ENCODE results near the gene ARV1.

The ARV1 gene

GRCh38 chr1:230948903-230949302 is 30.0 kb upstream of the ARV1 start:
- Histone ChIP-seq H3K36me3 (ENCODE audit: control insufficient read depth, insufficient read depth, low read length) (peaks cover 7% of the 10 kb centered on the region), H3K4me1 (ENCODE audit: control insufficient read depth, insufficient read depth, low read length) (no peaks in the 10 kb centered on the region), H3K9me3 (ENCODE audit: control insufficient read depth, low read length) (no peaks in the 10 kb centered on the region), H3K4me3 (ENCODE audit: insufficient read depth, low read depth, low read length) (no peak overlapping the region), H3K27ac (ENCODE audit: insufficient read depth, low read depth, low read length, poor library complexity, severe bottlenecking) (no peak overlapping the region), H3K27me3 (ENCODE audit: control insufficient read depth, insufficient read depth, low read length, poor library complexity, severe bottlenecking) (no peaks in the 10 kb centered on the region)
- WGBS, 2 experiments, result 92 to 93% methylated on average over 3 of the region's 3 CpGs

- WGBS, 2 experiments, result 88% methylated on average over 1 of the region's 3 CpGs; no CpG with 5 or more reads in 1 of the 2 experiments
- H3K27me3 ChIP-seq (ENCODE audit: control insufficient read depth, insufficient read depth, low read length, poor library complexity, severe bottlenecking), result no peaks in the 10 kb centered on the region
- H3K4me1 ChIP-seq (ENCODE audit: control insufficient read depth, insufficient read depth, low read length), result no peaks in the 10 kb centered on the region
- H3K4me3 ChIP-seq (ENCODE audit: insufficient read depth, low read depth, low read length), result no peak overlapping the region
- no peak overlapping the region for H3K27ac ChIP-seq (ENCODE audit: insufficient read depth, low read depth, low read length, poor library complexity, severe bottlenecking)
- H3K36me3 ChIP-seq (ENCODE audit: control insufficient read depth, insufficient read depth, low read length), result peaks cover 4% of the 10 kb centered on the region
- H3K9me3 ChIP-seq (ENCODE audit: control insufficient read depth, low read length), result no peaks in the 10 kb centered on the region
Observed at GRCh38 chr1:230950404-230950803, 28.5 kb upstream of the ARV1 start.

- Histone ChIP-seq H3K27me3 (ENCODE audit: control insufficient read depth, insufficient read depth, low read length, poor library complexity, severe bottlenecking) (no peaks in the 10 kb centered on the region), H3K27ac (ENCODE audit: insufficient read depth, low read depth, low read length, poor library complexity, severe bottlenecking) (no peak overlapping the region), H3K36me3 (ENCODE audit: control insufficient read depth, insufficient read depth, low read length) (peaks cover 4% of the 10 kb centered on the region), H3K9me3 (ENCODE audit: control insufficient read depth, low read length) (no peaks in the 10 kb centered on the region), H3K4me1 (ENCODE audit: control insufficient read depth, insufficient read depth, low read length) (no peaks in the 10 kb centered on the region), H3K4me3 (ENCODE audit: insufficient read depth, low read depth, low read length) (no peak overlapping the region)
- 92 to 98% methylated on average over 4 of the region's 4 CpGs for WGBS, 2 experiments
Observed at GRCh38 chr1:230957580-230957989, 21.3 kb upstream of the ARV1 start.

- Histone ChIP-seq H3K27me3 (ENCODE audit: control insufficient read depth, insufficient read depth, low read length, poor library complexity, severe bottlenecking) (no peaks in the 10 kb centered on the region), H3K27ac (ENCODE audit: insufficient read depth, low read depth, low read length, poor library complexity, severe bottlenecking) (no peak overlapping the region), H3K36me3 (ENCODE audit: control insufficient read depth, insufficient read depth, low read length) (peaks cover 3% of the 10 kb centered on the region), H3K9me3 (ENCODE audit: control insufficient read depth, low read length) (no peaks in the 10 kb centered on the region), H3K4me3 (ENCODE audit: insufficient read depth, low read depth, low read length) (no peak overlapping the region), H3K4me1 (ENCODE audit: control insufficient read depth, insufficient read depth, low read length) (no peaks in the 10 kb centered on the region)
- 96 to 99% methylated on average over 4 of the region's 4 CpGs for WGBS, 2 experiments
Observed at GRCh38 chr1:230958370-230958769, 20.5 kb upstream of the ARV1 start.

- no peak overlapping the region for H3K27ac ChIP-seq (ENCODE audit: insufficient read depth, low read depth, low read length, poor library complexity, severe bottlenecking)
- 46 to 50% methylated on average over 2 of the region's 2 CpGs for WGBS, 2 experiments
- H3K4me1 ChIP-seq (ENCODE audit: control insufficient read depth, insufficient read depth, low read length), result no peaks in the 10 kb centered on the region
- H3K9me3 ChIP-seq (ENCODE audit: control insufficient read depth, low read length), result no peaks in the 10 kb centered on the region
- H3K27me3 ChIP-seq (ENCODE audit: control insufficient read depth, insufficient read depth, low read length, poor library complexity, severe bottlenecking), result no peaks in the 10 kb centered on the region
- no peak overlapping the region for H3K4me3 ChIP-seq (ENCODE audit: insufficient read depth, low read depth, low read length)
- H3K36me3 ChIP-seq (ENCODE audit: control insufficient read depth, insufficient read depth, low read length), result no peaks in the 10 kb centered on the region
Observed at GRCh38 chr1:230964896-230965295, 14.0 kb upstream of the ARV1 start.

- H3K36me3 ChIP-seq (ENCODE audit: control insufficient read depth, insufficient read depth, low read length), result no peaks in the 10 kb centered on the region
- WGBS, 2 experiments, result 93 to 96% methylated on average over 5 of the region's 5 CpGs
- H3K9me3 ChIP-seq (ENCODE audit: control insufficient read depth, low read length), result no peaks in the 10 kb centered on the region
- no peaks in the 10 kb centered on the region for H3K27me3 ChIP-seq (ENCODE audit: control insufficient read depth, insufficient read depth, low read length, poor library complexity, severe bottlenecking)
- no peak overlapping the region for H3K27ac ChIP-seq (ENCODE audit: insufficient read depth, low read depth, low read length, poor library complexity, severe bottlenecking)
- H3K4me1 ChIP-seq (ENCODE audit: control insufficient read depth, insufficient read depth, low read length), result no peaks in the 10 kb centered on the region
- H3K4me3 ChIP-seq (ENCODE audit: insufficient read depth, low read depth, low read length), result no peak overlapping the region
Observed at GRCh38 chr1:230965535-230965934, 13.4 kb upstream of the ARV1 start.

- H3K4me3 ChIP-seq (ENCODE audit: insufficient read depth, low read depth, low read length), result no peak overlapping the region
- 93 to 96% methylated on average over 5 of the region's 5 CpGs for WGBS, 2 experiments
- no peak overlapping the region for H3K27ac ChIP-seq (ENCODE audit: insufficient read depth, low read depth, low read length, poor library complexity, severe bottlenecking)
- no peaks in the 10 kb centered on the region for H3K9me3 ChIP-seq (ENCODE audit: control insufficient read depth, low read length)
- H3K36me3 ChIP-seq (ENCODE audit: control insufficient read depth, insufficient read depth, low read length), result no peaks in the 10 kb centered on the region
- no peaks in the 10 kb centered on the region for H3K4me1 ChIP-seq (ENCODE audit: control insufficient read depth, insufficient read depth, low read length)
- no peaks in the 10 kb centered on the region for H3K27me3 ChIP-seq (ENCODE audit: control insufficient read depth, insufficient read depth, low read length, poor library complexity, severe bottlenecking)
Observed at GRCh38 chr1:230966358-230966873, 12.5 kb upstream of the ARV1 start.

GRCh38 chr1:230970432-230970831 is 8.5 kb upstream of the ARV1 start:
- H3K9me3 ChIP-seq (ENCODE audit: control insufficient read depth, low read length), result no peaks in the 10 kb centered on the region
- H3K27ac ChIP-seq (ENCODE audit: insufficient read depth, low read depth, low read length, poor library complexity, severe bottlenecking), result no peak overlapping the region
- H3K4me1 ChIP-seq (ENCODE audit: control insufficient read depth, insufficient read depth, low read length), result no peaks in the 10 kb centered on the region
- H3K36me3 ChIP-seq (ENCODE audit: control insufficient read depth, insufficient read depth, low read length), result no peaks in the 10 kb centered on the region
- 92% methylated on average over 5 of the region's 5 CpGs for WGBS, 2 experiments
- H3K27me3 ChIP-seq (ENCODE audit: control insufficient read depth, insufficient read depth, low read length, poor library complexity, severe bottlenecking), result no peaks in the 10 kb centered on the region
- H3K4me3 ChIP-seq (ENCODE audit: insufficient read depth, low read depth, low read length), result no peak overlapping the region

GRCh38 chr1:230971771-230972170 is 7.1 kb upstream of the ARV1 start:
- Histone ChIP-seq H3K27ac (ENCODE audit: insufficient read depth, low read depth, low read length, poor library complexity, severe bottlenecking) (no peak overlapping the region), H3K4me3 (ENCODE audit: insufficient read depth, low read depth, low read length) (no peak overlapping the region), H3K9me3 (ENCODE audit: control insufficient read depth, low read length) (no peaks in the 10 kb centered on the region), H3K27me3 (ENCODE audit: control insufficient read depth, insufficient read depth, low read length, poor library complexity, severe bottlenecking) (no peaks in the 10 kb centered on the region), H3K36me3 (ENCODE audit: control insufficient read depth, insufficient read depth, low read length) (peaks cover 5% of the 10 kb centered on the region), H3K4me1 (ENCODE audit: control insufficient read depth, insufficient read depth, low read length) (no peaks in the 10 kb centered on the region)

GRCh38 chr1:230972855-230973271 is 6.0 kb upstream of the ARV1 start:
- Histone ChIP-seq H3K27me3 (ENCODE audit: control insufficient read depth, insufficient read depth, low read length, poor library complexity, severe bottlenecking) (no peaks in the 10 kb centered on the region), H3K27ac (ENCODE audit: insufficient read depth, low read depth, low read length, poor library complexity, severe bottlenecking) (no peak overlapping the region), H3K4me1 (ENCODE audit: control insufficient read depth, insufficient read depth, low read length) (no peaks in the 10 kb centered on the region), H3K36me3 (ENCODE audit: control insufficient read depth, insufficient read depth, low read length) (peaks cover 5% of the 10 kb centered on the region), H3K9me3 (ENCODE audit: control insufficient read depth, low read length) (no peaks in the 10 kb centered on the region), H3K4me3 (ENCODE audit: insufficient read depth, low read depth, low read length) (no peak overlapping the region)
- WGBS, 2 experiments, result 94% methylated on average over 1 of the region's 1 CpG

GRCh38 chr1:230975636-230976035 is 3.3 kb upstream of the ARV1 start:
- 94 to 98% methylated on average over 3 of the region's 3 CpGs for WGBS, 2 experiments
- no peaks in the 10 kb centered on the region for H3K9me3 ChIP-seq (ENCODE audit: control insufficient read depth, low read length)
- no peak overlapping the region for H3K27ac ChIP-seq (ENCODE audit: insufficient read depth, low read depth, low read length, poor library complexity, severe bottlenecking)
- no peaks in the 10 kb centered on the region for H3K4me1 ChIP-seq (ENCODE audit: control insufficient read depth, insufficient read depth, low read length)
- H3K36me3 ChIP-seq (ENCODE audit: control insufficient read depth, insufficient read depth, low read length), result peaks cover 5% of the 10 kb centered on the region
- no peaks in the 10 kb centered on the region for H3K27me3 ChIP-seq (ENCODE audit: control insufficient read depth, insufficient read depth, low read length, poor library complexity, severe bottlenecking)
- no peak overlapping the region for H3K4me3 ChIP-seq (ENCODE audit: insufficient read depth, low read depth, low read length)

Measured in ectodermal cell (in vitro differentiated cells).